CD4-positive, alpha-beta T cell treated with Interleukin-17A for 4 hours (primary cell): ENCODE data around the gene MAPK1IP1L.
"Not testable (repeated sequence)": the region's sequence is repeated elsewhere in the genome, so short reads cannot be mapped to it uniquely, and the experiment has no call there.

Experiments
- DNase-seq: peaks from one replicate; pipeline ENCODE4 v3.0.0-alpha.2; 2020; ENCODE audit warnings: mixed read lengths

MAPK1IP1L gene

GRCh38 chr14:55057919-55058318 lies 6.5 kb downstream of the MAPK1IP1L start:
- DNase-seq: no peak

GRCh38 chr14:55059333-55059732 lies 7.9 kb downstream of the MAPK1IP1L start:
- DNase-seq: no peak

- no peak for DNase-seq
Measured at GRCh38 chr14:55062517-55063351, 11.3 kb downstream of the MAPK1IP1L start.

- DNase-seq: not testable (repeated sequence)
Measured at GRCh38 chr14:55064896-55065295, 13.4 kb downstream of the MAPK1IP1L start.

- DNase-seq: no peak
Measured at GRCh38 chr14:55065411-55065810, 14.0 kb downstream of the MAPK1IP1L start.

- DNase-seq: no peak
Measured at GRCh38 chr14:55066223-55066622, 14.8 kb downstream of the MAPK1IP1L start.

GRCh38 chr14:55070981-55071411 lies 19.5 kb downstream of the MAPK1IP1L start:
- no peak for DNase-seq

- DNase-seq: peak; percentile 35
Measured at GRCh38 chr14:55071870-55072640, 20.6 kb downstream of the MAPK1IP1L start.

GRCh38 chr14:55073856-55074255 lies 22.4 kb downstream of the MAPK1IP1L start:
- DNase-seq: no peak

- no peak for DNase-seq
Measured at GRCh38 chr14:55074662-55075061, 23.2 kb downstream of the MAPK1IP1L start.

GRCh38 chr14:55075628-55076175 lies 24.3 kb downstream of the MAPK1IP1L start:
- DNase-seq: no peak

GRCh38 chr14:55077170-55078151 lies 26.0 kb downstream of the MAPK1IP1L start:
- peak; percentile 41 for DNase-seq

GRCh38 chr14:55079961-55080360 lies 28.5 kb downstream of the MAPK1IP1L start:
- DNase-seq: not testable (repeated sequence)

GRCh38 chr14:55084401-55085059 lies 33.1 kb downstream of the MAPK1IP1L start:
- DNase-seq: no peak

GRCh38 chr14:55085060-55085660 lies 33.7 kb downstream of the MAPK1IP1L start:
- DNase-seq: no peak

- no peak for DNase-seq
Measured at GRCh38 chr14:55086938-55087337, 35.5 kb downstream of the MAPK1IP1L start.

GRCh38 chr14:55088356-55088755 lies 36.9 kb downstream of the MAPK1IP1L start:
- DNase-seq: no peak

- DNase-seq: no peak
Measured at GRCh38 chr14:55092341-55092740, 40.9 kb downstream of the MAPK1IP1L start.

GRCh38 chr14:55094292-55095157 lies 43.1 kb downstream of the MAPK1IP1L start:
- DNase-seq: no peak

- DNase-seq: peak; percentile 49
Measured at GRCh38 chr14:55097881-55098560, 46.6 kb downstream of the MAPK1IP1L start.
